Measurements from ENCODE around the gene MBP.

- TF ChIP-seq EZH2 (IDR thresholded peaks at IDR 0.05; ENCODE audit: borderline replicate concordance, insufficient read depth, low read length, poor library complexity, severe bottlenecking) (no peak), EP300 (conservative IDR thresholded peaks at IDR 0.05; ENCODE audit: poor library complexity, severe bottlenecking) (no peak), CTCF (IDR thresholded peaks at IDR 0.05; ENCODE audit: poor library complexity, severe bottlenecking) (no peak), SMC3 (conservative IDR thresholded peaks at IDR 0.05; ENCODE audit: poor library complexity) (no peak), POLR2AphosphoS5 (IDR thresholded peaks at IDR 0.05) (no peak), TAF1 (IDR thresholded peaks at IDR 0.05; ENCODE audit: low read depth) (no peak), RAD21 (conservative IDR thresholded peaks at IDR 0.05) (no peak), MXI1 (conservative IDR thresholded peaks at IDR 0.05; ENCODE audit: poor library complexity, severe bottlenecking) (no peak)
Measured at GRCh38 chr18:76997951-76998808, 134.4 kb downstream of the MBP start.

All from neural cell (in vitro differentiated cells).